ENCODE measurements around the gene PDE4A.
A peak's percentile ranks its signal among the peaks of the same experiment; 100 is the strongest.
"Not testable (repeated sequence)": the region's sequence is repeated elsewhere in the genome, so short reads cannot be mapped to it uniquely, and the experiment has no call there.

PDE4A gene

DNA sequence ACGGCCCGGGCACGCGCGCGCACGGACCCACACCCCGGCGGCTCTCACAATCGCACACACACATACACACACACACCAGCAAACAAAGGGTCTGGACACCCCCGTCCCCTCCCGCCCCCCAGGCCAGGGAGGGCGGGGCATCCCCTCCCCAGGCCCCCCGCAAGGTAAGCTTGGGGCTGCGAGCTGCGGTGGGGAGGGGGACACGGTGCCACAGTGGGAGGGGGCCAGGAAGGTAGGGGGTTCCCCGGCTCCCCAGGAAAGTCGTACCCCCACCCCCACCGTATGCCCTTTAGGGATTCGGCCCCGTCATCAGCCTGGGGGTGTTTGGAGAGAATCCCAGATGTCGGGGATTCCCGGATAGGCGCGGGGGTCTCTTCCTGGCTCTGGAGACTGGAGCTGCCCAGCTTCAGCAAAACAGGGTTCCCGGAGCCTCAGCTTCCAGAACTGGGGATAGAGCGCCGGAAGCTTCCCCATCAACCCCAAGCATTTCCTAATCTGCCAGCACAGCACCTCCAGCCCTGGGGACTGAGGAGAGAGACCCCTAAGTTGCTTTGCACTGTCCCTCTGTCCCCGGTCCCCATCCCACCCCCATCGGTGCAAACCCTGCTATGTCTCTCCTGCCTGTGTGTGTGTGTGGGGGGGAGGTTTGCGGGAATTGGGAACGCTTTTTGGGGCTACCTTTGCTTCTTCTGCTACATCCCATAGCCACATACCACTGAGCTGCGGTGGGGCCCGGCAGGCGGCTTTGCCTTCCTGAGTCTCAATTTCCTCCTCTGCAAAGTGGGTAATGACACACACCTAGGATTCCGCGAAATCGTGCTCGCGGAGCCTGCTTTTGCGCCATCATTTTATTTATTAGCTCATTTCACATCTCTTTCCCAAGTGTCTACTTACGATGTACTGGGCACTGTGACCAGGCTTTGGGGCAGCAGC lies 15.2 kb upstream of the PDE4A start:
- peak; percentile 46 for DNase-seq

DNA sequence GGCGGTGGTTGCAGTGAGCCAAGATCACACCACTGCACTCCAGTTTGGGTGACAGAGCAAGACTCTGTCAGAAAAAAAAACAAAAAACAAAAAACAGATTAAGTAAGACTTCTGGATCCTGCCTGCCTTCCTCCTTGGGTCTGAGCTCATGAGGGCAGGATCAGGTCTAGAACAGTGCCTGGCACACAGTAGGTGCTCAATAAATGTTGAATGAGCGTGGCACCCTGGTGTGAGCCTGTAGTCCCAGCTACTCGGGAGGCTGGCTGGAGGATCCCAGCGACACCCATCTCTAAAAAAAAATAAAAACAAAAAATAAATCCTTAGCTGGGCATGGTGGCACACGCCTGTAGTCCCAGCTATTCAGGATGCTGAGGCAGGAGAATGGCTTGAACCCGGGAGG lies 14.1 kb upstream of the PDE4A start:
- DNase-seq: no peak

DNA sequence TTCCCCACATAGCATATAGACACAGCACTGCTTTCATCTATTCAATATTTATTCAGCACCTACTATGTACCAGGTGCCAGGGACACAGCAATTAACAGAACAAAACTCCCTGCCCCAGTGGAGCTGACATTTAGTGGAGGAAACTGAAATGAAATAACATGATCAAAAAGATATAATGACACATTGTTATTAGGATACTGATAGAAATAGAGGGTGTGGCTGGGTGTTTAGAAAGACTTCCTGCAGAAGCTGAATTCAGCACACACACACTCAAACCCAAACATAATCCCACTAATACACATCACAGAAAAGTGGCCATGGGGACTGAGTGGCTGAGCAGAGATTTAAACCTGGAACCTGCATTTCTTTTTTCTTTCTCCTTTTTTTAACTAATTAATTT lies 13.2 kb upstream of the PDE4A start:
- DNase-seq: no peak

DNA sequence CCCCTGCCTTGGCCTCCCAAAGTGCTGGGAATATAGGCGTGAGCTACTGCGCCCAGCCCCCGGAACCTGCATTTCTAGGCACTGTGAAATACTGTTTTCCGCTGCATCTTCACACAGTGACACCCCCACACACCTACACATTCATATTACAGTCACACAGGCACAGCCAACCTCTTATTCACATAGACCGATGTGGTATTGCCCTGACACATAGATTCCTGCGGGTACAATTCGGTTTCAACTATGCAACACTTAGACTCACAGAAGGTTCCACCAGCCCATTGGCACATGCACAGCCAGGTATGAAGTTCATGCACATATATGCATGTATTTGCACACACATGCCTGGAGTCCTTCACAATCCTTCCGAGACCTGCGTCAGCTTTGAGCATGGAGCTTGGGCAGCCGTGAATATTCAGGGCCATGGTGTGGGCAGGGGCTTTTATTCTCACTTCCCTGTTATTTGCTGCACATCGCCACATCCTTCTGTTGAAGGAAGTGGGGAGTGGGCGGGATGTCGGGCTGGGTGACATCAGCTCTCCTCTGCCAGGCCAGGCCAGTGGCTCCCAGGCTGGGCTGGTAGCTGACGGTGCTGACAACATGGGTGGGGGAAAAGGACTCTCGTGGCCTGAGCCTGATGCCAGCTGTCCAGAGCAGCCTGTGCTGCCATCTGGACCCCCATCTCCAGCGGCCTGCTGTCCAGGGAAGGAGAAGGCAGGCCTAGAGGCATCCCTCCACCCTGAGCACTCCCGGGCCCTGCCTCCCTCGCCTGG lies 11.6 kb upstream of the PDE4A start:
- DNase-seq: no peak

DNA sequence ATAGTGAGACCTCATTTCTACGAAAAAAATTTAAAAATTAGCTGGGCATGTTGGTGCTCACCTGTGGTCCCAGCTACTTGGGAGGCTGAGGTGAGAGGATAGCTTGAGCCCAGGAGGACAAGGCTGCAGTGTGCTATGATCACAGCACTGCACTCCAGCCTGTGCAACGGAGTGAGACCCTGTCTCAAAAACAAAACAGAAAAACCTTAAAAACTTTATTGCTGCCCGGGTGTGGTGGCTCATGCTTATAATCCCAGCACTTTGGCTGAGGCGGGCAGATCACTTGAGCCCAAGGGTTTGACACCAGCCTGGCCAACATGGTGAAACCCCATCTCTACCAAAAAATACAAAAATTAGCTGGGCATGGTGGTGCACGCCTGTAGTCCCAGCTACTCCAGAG lies 9.1 kb upstream of the PDE4A start:
- DNase-seq: not testable (repeated sequence)

DNA sequence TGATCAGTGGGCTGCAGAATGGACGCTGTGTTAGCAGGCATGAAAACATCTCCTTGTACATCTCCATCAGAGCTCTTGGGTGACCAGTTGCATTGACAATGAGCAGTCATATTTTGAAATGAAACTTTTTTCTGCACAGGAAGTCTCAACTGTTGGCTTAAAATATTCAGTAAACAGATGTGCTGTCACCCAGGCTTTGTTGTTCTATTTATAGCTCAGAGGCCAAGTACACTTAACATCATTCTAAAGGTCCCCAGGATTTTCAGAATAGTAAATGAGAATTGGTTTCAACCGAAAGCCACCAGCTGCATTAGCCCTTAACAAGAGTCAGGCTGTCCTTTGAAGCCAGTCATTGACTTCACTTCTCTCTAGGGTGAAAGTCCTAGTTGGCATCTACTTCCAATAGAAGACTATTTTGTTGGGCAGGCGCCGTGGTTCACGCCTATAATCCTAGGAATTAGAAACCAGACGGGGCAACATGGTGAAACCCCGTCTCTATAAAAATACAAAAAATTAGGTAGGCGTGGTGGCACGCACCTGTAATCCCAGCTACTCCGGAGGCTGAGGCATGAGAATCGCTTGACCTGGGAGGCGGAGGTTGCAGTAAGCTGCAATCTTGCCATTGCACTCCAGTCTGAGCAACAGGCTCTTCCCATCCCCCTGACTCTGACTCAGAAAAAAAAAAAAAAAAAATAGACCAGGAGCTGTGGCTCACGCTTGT lies 7.9 kb upstream of the PDE4A start:
- no peak for DNase-seq

DNA sequence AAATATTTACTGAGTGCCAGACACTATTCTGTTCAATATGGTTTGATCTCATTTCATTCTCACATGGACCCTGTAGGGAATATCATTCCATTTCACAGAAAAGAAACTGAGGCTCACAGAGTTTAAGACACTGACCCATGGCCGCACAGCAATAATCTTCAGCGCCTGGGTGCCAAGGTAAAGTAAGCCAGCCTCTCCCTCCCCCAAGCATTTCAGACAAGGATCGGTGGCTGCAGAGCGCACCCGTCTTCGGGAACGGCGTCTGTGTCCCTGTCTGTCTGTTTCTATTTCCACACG lies 4.3 kb upstream of the PDE4A start:
- DNase-seq: no peak

DNA sequence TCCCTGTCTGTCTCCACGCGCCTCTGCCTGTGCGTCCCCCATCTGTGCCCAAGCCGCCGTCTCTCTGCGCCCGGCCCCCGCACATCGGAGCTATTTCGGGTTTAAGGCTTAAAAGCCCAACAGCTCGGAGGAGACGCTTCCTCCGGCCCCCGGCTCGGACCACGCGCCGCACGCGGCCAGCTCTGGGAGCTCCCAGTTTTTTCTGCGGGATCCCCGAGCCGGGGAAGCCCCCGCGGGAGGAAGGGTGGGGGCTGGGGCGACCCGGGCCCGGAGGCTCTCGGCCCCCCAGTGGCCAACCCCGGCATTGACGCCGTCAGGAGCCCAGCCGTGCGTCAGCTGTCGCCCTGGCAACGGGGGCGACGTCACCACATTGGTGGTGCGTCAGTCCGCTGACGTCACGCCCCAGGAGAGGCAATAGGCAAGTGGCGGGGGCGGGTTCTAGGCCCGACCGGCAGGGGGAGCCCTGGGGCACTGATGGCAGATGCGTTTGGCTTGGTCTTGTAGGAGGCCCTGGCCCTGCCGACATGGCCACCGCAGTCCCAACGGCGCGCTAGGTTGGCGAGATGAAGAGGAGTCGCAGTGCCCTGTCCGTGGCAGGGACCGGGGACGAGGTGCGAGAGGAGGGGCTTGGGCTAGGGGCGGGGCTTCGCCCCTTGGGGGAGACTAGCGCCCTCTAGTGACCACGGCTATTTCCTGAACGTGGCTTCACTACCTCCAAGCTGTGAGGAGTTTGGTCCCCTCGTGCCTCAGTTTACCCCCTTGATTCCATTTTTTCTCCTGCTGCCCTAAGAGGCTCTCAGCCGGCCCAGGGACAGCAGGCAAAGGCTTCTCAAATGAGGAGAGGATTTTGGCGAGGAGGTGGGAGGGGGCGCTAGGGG lies 3.7 kb upstream of the PDE4A start:
- DNase-seq: peak; percentile 98

DNA sequence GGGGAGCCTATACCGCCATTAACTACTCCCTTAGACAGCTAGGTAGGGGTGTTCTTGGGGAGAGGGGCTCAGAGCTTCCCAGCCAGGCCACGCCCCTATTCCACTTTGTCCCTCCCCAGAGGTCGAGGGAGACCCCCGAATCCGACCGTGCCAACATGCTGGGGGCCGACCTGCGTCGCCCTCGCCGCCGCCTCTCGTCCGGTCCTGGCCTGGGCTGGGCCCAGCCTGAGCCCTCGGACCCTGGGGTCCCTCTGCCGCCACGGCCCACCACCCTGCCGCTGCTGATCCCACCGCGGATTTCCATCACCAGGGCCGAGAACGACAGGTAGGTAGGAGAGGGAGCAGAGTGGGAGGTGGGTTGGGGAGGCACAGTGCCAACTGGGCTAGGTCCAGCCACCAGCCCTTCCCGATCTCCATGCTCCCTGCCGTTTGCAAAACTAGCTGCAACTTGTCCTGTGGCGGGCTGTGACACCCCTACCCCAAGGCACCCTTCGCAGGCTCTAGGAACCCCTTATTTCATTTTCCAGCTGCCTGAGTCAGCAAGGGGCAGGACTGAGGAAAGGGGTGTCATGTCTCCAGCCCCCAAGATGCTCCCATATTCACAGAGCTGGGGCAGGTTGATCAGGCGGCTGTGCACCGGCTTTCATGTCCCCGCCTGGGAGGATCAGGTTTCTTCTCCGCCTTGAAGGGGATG lies 2.6 kb upstream of the PDE4A start:
- DNase-seq: no peak

DNA sequence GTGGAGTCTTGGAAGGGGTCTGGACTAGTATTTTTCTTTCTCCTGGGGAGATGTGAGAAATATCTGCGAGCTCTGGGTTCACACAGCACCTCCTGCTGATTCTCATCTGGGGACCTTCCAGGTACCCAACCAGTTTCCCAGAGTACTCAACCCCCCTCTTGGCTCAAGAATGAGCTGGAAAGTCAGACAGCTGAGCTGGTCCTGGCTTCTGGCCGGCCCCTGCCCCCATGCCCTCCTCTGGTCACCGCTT lies 2.2 kb upstream of the PDE4A start:
- no peak for DNase-seq

DNA sequence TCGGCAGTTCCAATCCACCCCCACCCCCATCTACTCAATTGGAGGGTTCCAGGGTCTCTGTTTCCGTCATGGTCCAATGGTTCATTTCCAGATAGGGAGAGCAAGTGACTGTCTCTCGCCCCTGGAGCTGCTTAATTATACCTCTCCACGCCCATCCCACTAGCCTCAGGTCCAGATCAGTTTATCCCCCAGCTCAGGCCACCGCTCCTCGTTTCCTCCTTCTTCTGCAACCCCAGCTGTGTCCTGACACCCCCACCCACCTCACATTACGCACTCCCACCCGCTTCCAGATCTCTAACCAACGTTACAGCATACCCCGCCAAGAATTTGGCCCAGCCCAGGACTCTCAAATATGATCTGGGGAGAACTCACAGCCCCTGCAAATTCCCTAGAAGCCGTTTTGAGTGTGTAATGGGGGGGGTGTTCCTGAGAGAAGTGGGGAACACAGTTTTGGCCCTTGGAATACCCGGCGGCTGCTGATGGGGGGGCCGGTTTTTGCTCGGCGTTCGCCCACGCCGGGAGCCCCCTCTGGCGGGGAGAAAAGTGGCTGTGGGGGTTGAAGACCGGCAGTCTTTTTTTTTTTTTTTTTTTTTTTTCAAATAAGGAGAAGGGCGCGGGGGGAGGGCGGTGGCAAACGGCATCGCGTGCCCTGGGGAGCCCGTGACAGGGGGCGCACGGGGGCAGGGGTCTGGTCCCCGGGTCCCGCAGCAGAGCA lies 1.7 kb upstream of the PDE4A start:
- no peak for DNase-seq

DNA sequence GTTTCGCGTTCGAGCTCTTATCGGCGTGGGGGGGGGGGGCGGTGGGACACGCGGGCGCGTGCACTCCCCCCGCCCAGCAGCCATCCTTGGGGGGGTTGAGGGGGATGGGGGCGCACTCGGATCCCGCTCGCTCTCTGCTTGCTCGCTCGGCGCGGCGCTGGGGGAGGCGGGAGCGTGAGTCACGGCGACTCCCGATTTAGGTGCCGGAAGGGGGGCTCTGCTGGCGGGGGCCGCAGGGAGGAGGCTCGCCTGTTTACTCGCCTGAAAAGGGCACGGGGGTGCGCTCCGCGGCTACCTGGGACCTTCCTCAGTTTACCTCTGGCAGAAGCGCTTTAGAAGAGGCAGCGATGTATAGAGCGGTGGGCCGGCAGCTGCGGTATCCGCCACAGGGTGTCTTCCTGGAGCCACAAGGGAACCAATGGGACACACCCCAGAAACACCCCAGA lies 1.1 kb upstream of the PDE4A start:
- no peak for DNase-seq

DNA sequence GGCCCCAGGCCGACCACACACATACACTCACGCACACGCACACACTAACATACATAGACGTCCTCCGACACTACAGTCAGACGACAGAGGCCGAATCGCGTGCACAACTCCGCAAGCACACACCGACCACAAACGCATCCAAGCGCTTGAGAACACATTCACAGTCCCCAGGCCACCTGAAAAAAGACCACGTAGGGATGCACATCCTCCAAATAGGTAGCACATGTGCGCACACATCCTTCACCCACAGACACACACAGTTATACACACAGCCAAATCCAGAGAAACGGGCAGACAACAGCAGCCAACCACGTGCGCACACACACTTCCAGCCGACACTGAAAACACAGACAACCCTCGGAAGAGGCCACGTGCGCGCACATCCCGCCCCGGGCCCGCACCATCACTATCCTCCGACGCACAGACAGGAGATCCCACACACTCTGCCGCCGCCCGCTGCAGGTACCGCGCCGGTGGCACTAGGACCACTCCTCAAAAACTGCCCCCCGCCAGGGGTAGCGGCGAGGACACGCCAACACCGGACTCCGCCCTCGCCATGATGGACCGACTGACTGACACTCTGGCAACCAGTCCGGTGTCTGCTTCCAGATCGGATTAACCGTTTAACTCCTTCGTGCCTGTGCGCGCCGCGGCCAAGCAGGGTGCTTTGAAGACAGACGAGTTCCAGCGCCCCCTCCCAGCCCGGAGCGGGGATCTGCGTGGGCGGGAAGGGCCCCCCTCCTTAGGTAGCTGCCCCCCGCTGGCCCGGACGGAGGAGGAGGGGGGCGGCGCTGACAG lies 493 bp upstream of the PDE4A start:
- DNase-seq: no peak

DNA sequence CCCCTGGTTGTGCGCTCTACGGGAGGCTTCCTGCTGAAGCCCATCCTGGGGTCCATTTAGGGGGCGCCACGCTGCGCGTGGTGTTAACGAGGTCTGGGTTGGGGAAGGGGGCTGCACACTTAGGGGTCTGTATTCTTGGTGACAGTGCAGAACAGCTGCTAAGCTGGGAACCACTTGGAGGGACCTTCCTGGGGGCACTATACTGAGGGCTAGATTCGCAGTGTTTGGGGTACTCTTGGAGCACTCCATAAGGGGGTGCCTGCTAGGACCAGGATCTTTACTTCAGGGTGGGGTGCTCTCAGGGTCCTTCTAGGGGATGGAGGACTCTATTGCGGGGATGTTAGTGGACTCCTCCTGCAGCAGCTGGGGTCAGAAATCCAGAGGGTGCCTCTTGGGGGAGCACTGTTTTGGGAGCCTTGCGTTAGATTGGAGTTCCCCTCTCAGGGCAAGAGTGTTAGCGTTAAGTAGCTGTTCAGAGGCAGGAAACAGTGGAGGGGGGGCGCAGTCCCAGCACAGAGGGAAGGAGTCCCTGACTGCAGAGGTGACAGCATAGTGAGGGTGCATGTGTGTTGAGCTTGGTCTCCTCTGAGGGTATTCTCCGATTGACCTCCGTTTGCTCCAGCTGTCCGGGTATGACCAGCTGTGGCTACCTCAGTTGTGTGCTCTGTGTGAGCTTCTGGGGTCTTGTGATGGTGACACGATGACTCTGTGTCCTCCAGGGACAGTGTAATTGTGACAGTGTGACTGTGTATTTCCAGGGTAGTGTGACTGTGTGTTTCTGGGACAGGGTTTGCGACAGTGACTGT lies 1.1 kb downstream of the PDE4A start:
- no peak for DNase-seq

DNA sequence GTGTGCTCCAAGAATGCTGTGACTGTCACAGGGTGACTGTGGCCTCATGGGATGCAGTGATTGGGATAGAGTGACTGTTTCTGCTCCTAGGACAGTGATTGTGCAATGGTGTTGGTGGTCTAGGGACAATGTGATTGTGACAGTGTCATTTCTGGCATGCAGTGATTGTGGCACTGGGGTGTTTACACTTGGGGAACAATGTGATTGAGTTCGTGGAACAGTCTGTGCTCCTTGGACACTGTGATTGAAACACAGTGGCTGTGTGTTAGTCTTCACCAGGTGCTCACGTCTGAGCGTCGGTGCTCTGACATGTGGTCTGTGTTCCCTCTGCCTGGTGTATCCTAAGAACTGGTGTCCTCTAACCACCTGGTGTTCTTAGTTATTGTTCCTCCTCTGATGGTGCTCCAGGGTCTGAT lies 1.7 kb downstream of the PDE4A start:
- DNase-seq: no peak

DNA sequence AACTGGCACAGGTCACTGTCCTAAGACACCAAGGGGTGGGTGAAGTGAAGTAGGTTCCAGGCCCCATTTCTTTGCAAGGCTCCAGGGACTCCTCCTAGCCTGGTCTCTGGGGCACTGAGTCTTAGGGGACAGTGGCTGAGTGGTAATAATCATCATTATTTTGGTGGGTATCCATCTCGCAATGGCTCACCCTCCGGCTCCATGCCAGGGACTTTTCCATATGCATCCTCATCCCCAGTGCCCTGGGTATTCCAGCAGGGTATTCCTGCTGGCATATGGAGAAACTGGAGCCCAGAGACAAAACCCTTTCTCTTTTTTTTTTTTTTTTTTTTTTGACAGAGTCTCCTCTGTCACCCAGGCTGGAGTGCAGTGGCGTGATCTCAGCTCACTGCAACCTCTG lies 2.5 kb downstream of the PDE4A start:
- no peak for DNase-seq

DNA sequence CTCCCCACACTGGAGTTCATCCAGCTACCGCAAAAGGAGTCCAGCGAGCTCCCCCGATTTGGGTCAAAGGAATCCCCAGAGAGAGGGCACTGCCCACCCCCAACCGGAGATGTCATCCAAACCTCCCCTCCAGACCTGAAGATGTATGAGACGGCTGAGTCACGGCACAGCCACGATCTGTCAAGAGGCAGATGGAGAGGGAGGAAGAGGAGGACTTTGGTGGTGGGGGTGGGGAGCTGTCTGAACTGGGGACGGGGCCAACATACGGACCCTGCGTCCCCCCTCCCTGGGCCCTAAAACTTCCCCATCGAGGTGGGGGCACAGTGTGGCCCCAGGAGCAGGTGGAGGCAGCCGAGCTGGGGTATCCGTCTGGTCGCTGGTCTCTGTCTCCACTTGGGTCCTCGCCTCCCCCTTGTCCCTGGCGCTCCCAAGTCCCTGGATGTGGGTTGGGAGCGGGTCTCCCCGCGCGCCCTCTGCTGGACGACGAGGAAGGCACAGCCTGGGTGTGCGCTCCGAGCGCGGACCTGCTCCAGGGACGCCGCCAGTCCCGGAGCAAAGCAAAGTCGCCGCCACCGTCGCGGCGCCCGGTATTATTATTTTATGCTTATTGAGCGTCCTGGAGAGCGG lies 3.8 kb downstream of the PDE4A start:
- DNase-seq: peak; percentile 65

DNA sequence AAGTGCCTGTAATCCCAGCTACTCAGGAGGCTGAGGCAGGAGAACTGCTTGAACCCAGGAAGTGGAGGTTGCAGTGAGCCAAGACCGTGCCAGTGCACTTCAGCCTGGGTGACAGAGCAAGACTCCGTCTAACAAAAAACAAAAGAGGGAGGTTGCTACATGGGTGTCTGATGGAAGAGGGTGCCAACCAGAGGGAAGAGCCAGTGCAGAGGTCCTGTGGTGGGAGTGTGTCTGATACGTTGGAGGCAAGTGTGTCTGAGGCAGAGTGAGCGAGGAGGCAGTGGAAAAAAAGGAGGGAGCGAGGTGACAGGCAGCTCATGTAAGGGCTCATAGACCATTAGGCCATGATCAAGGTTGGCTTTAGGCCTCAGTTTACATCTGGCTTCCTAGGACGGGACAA lies 6.8 kb downstream of the PDE4A start:
- no peak for DNase-seq

DNA sequence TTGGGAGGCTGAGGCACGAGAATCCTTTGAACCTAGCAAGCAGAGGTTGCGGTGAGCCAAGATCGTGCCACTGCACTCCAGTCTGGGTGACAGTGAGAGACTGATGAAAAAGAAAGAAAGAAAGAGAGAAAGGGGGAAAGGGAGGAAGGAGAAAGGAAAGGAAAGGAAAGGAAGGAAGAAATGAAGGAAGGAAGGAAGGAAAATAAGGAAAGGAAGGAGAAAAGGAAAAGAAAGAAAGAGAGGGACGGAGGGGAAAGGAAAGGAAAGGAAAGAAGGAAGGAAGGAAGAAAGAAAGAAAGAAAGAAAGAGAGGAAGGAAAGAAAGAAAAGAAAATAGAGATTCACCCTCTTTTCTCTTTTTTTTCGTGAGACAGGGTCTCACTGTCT lies 8.7 kb downstream of the PDE4A start:
- no peak for DNase-seq
